H1 (cell line): ENCODE data around the gene FRY. TPM values are rescaled to one million over a fixed set of nuclear protein-coding genes. Genes with fewer than 3 reads are reported as not detected.

ENCODE experiments used
- CTCF ChIA-PET: fragments of 300-600 bp; sonication (Branson Sonifier 250); formaldehyde crosslinking; loops from one replicate; lab custom pipeline; 2021; ENCODE audit not compliant: partially characterized antibody; lab: Charles Lee
- POLR2A ChIA-PET: fragments of 300-600 bp; sonication (Branson Sonifier 250); formaldehyde crosslinking; loops from one replicate; lab custom pipeline; 2021; ENCODE audit warnings: inconsistent platforms; ENCODE audit not compliant: partially characterized antibody; lab: Charles Lee
- DNase-seq, 2 experiments: peaks; one replicate each; pipeline versions ENCODE4 v3.0.0 to v3.0.0-alpha.2; 2010 to 2022; ENCODE audit warnings: low spot score in 2 of 2, low read depth in 1 of 2, mixed read lengths in 1 of 2
- FAIRE-seq: peaks from 2 replicates; lab custom pipeline; 2011; peaks lifted over from hg19 to GRCh38; lab: Jason Lieb, UNC
- H2AFZ ChIP-seq: 2 replicates; pipeline ENCODE4 v1.8.1; 2012; ENCODE audit warnings: low read length, inconsistent platforms
- H2AK5ac ChIP-seq: 2 replicates; pipeline ENCODE4 v1.6.1; 2013; ENCODE audit warnings: low read depth, low read length
- H2BK120ac ChIP-seq: replicated peaks from 2 replicates; pipeline ENCODE3; 2013; ENCODE audit warnings: low read depth, low read length, inconsistent platforms
- H2BK12ac ChIP-seq: 2 replicates; pipeline ENCODE4 v1.6.1; 2013; ENCODE audit warnings: low read depth, low read length
- H2BK15ac ChIP-seq: 2 replicates; pipeline ENCODE4 v1.6.1; 2013; ENCODE audit warnings: low read length
- H2BK20ac ChIP-seq: 2 replicates; pipeline ENCODE4 v1.6.1; 2013; ENCODE audit warnings: low read length
- H2BK5ac ChIP-seq: 2 replicates; pipeline ENCODE4 v1.6.1; 2013; ENCODE audit warnings: low read depth, low read length
- H3K14ac ChIP-seq: 2 replicates; pipeline ENCODE4 v1.6.1; 2013; ENCODE audit warnings: inconsistent platforms; ENCODE audit not compliant: insufficient read length
- H3K18ac ChIP-seq: 2 replicates; pipeline ENCODE4 v1.6.1; 2013; ENCODE audit warnings: low read length; ENCODE audit errors: extremely low read depth
- H3K23ac ChIP-seq: 2 replicates; pipeline ENCODE4 v1.6.1; 2013; ENCODE audit warnings: inconsistent platforms; ENCODE audit not compliant: insufficient read length
- H3K23me2 ChIP-seq: 2 replicates; pipeline ENCODE4 v1.6.1; 2013; ENCODE audit warnings: low read depth, low read length
- H3K27ac ChIP-seq: 2 replicates; pipeline ENCODE4 v1.6.1; 2011; ENCODE audit warnings: low read depth, low read length, inconsistent platforms
- H3K27me3 ChIP-seq, 4 experiments: replicated peaks in 1 of 4; 1 replicate in 1 of 4; 2 replicates in 3 of 4; pipeline versions ENCODE4 v1.6.1 to v1.8.1; 2011 to 2013; ENCODE audit warnings: low read length in 3 of 4, mild to moderate bottlenecking in 3 of 4, inconsistent platforms in 2 of 4, mixed read lengths in 2 of 4, moderate library complexity in 1 of 4; ENCODE audit not compliant: control insufficient read depth in 3 of 4, insufficient read depth in 3 of 4; ENCODE audit errors: extremely low read depth in 1 of 4
- H3K36me3 ChIP-seq, 4 experiments: 2 replicates each; pipeline versions ENCODE4 v1.6.1 to v1.8.1; 2011 to 2013; ENCODE audit warnings: mild to moderate bottlenecking in 4 of 4, low read length in 3 of 4, moderate library complexity in 2 of 4, control low read depth in 1 of 4, inconsistent platforms in 1 of 4; ENCODE audit not compliant: insufficient read depth in 4 of 4, control insufficient read depth in 2 of 4
- H3K4ac ChIP-seq: replicated peaks from 2 replicates; pipeline ENCODE3; 2013; ENCODE audit warnings: low read length, low read depth, mixed read lengths, inconsistent platforms; ENCODE audit not compliant: insufficient read length
- H3K4me1 ChIP-seq, 4 experiments: replicated peaks in 1 of 4; 1 replicate in 1 of 4; 2 replicates in 3 of 4; pipeline versions ENCODE4 v1.6.1 to v1.8.1; 2011 to 2013; ENCODE audit warnings: low read length in 3 of 4, inconsistent platforms in 2 of 4, mixed read lengths in 1 of 4; ENCODE audit not compliant: insufficient read depth in 4 of 4, control insufficient read depth in 3 of 4
- H3K4me2 ChIP-seq, 2 experiments: 2 replicates each; pipeline versions ENCODE4 v1.6.1 to v1.8.1; 2011 to 2013; ENCODE audit warnings: low read depth in 2 of 2, low read length in 2 of 2, control low read depth in 1 of 2, inconsistent platforms in 1 of 2, mild to moderate bottlenecking in 1 of 2; ENCODE audit not compliant: insufficient read depth in 1 of 2
- H3K4me3 ChIP-seq, 4 experiments: fragments of 200-600, 300-600 bp in 1 of 4; sonication (generic), shearing (Covaris generic), sonication (Bioruptor Twin) in 1 of 4; 2 replicates each; pipeline versions ENCODE4 v1.5.1 to v1.8.1; 2011 to 2016; ENCODE audit warnings: low read length in 4 of 4, low read depth in 3 of 4, control low read depth in 2 of 4, inconsistent platforms in 2 of 4, mild to moderate bottlenecking in 2 of 4, mixed read lengths in 1 of 4, moderate library complexity in 1 of 4; ENCODE audit not compliant: insufficient read depth in 2 of 4; ENCODE audit errors: extremely low read depth in 1 of 4
- H3K56ac ChIP-seq: replicated peaks from 2 replicates; pipeline ENCODE3; 2013; ENCODE audit warnings: low read depth, mild to moderate bottlenecking, mixed read lengths, low read length, inconsistent platforms; ENCODE audit not compliant: insufficient read length
- H3K79me1 ChIP-seq: 2 replicates; pipeline ENCODE4 v1.6.1; 2013; ENCODE audit warnings: low read depth, low read length, control low read depth
- H3K79me2 ChIP-seq, 2 experiments: 2 replicates each; pipeline versions ENCODE4 v1.6.1 to v1.8.1; 2012 to 2013; ENCODE audit warnings: low read length in 2 of 2, mild to moderate bottlenecking in 2 of 2, inconsistent platforms in 1 of 2; ENCODE audit not compliant: insufficient read depth in 2 of 2, control insufficient read depth in 1 of 2
- H3K9ac ChIP-seq, 4 experiments: replicated peaks in 1 of 4; 1 replicate in 1 of 4; 2 replicates in 3 of 4; pipeline versions ENCODE4 v1.6.1 to v1.8.1; 2011 to 2013; ENCODE audit warnings: low read depth in 3 of 4, low read length in 3 of 4, control low read depth in 2 of 4, mild to moderate bottlenecking in 2 of 4, moderate library complexity in 2 of 4, inconsistent platforms in 1 of 4; ENCODE audit errors: extremely low read depth in 1 of 4
- H3K9me3 ChIP-seq, 2 experiments: 2 replicates each; pipeline versions ENCODE4 v1.6.1 to v1.8.1; 2012 to 2013; ENCODE audit warnings: mild to moderate bottlenecking in 2 of 2, moderate library complexity in 2 of 2, control low read depth in 1 of 2, inconsistent platforms in 1 of 2, low read depth in 1 of 2, low read length in 1 of 2, mixed read lengths in 1 of 2; ENCODE audit not compliant: insufficient read depth in 2 of 2
- H4K20me1 ChIP-seq, 2 experiments: replicated peaks in 1 of 2; 2 replicates each; pipeline versions ENCODE3 to v1.8.1; 2011 to 2013; ENCODE audit warnings: inconsistent platforms in 2 of 2, low read length in 2 of 2, mild to moderate bottlenecking in 1 of 2; ENCODE audit not compliant: insufficient read depth in 2 of 2, control insufficient read depth in 1 of 2
- H4K5ac ChIP-seq: 2 replicates; pipeline ENCODE4 v1.6.1; 2013; ENCODE audit warnings: low read length, low read depth, mixed read lengths, inconsistent platforms; ENCODE audit not compliant: insufficient read length
- H4K8ac ChIP-seq: 2 replicates; pipeline ENCODE4 v1.8.0; 2013; ENCODE audit warnings: mild to moderate bottlenecking, moderate library complexity, low read length, inconsistent platforms; ENCODE audit not compliant: insufficient read depth; ENCODE audit errors: extremely low read depth
- H4K91ac ChIP-seq: replicated peaks from 2 replicates; pipeline ENCODE3; 2013; ENCODE audit warnings: low read length, mixed read lengths, inconsistent platforms; ENCODE audit not compliant: insufficient read length
- CEBPB ChIP-seq: IDR thresholded peaks from 2 replicates; pipeline ENCODE4 v1.6.1; 2012; ENCODE audit warnings: low read depth, low read length
- WGBS, 2 experiments: shearing (Covaris generic) in 1 of 2; methylation state at CpG; one replicate each; pipeline versions ENCODE4 v1.1.6 to v1.1.7; 2013 to 2015; ENCODE audit warnings: low lambda C conversion rate in 2 of 2, mixed read lengths in 2 of 2, inconsistent platforms in 1 of 2, low coverage in 1 of 2, missing lambda C conversion rate in 1 of 2; ENCODE audit not compliant: insufficient replicate concordance in 2 of 2, insufficient coverage in 1 of 2, insufficient read length in 1 of 2; ENCODE audit errors: extremely low coverage in 1 of 2, missing lambda C conversion rate in 1 of 2; 5-methylcytosine and 5-hydroxymethylcytosine counted together
- polyA plus RNA-seq, 7 experiments: library from polyadenylated mRNA; depleted of rRNA in 3 of 7; stranded (reverse) in 5 of 7; unstranded in 2 of 7; fragments of >200 nt in 5 of 7; fragments of 200-250 nt in 2 of 7; gene quantifications; 1 replicate in 5 of 7; 2 replicates in 1 of 7; 4 replicates in 1 of 7; pipeline versions ENCODE4 v1.2.1 to v1.2.3, GENCODE V29; 2011 to 2013; ENCODE audit warnings: missing spikeins in 2 of 7, mixed read lengths in 2 of 7
- total RNA-seq: library from RNA; stranded (reverse); fragmentation: NEBNext Ultra II Directional; extraction: Animal tissue kit (Norgen Biotek cat#: 25700); gene quantifications from 2 replicates; pipeline ENCODE4 v1.2.1, GENCODE V29; 2021

Gene FRY
- total and polyA plus RNA-seq, 2 of the 8 experiments (the other 6 are each of a cell fraction or from before 2014, with no cell fraction given) = 4.3 to 9.2 TPM

GRCh38 chr13:32150794-32151193 is 119.2 kb downstream of the FRY start:
- Histone ChIP-seq H3K9me3 (no peaks in the 10 kb centered on the region), H3K27me3 (no peaks in the 10 kb centered on the region), H4K91ac (no peak overlapping the region), H3K4me1 (no peaks in the 10 kb centered on the region), H3K36me3 (no peaks in the 10 kb centered on the region), H3K56ac (no peak overlapping the region), H4K8ac (no peak overlapping the region), H3K23ac (no peak overlapping the region), H2BK5ac (no peak overlapping the region), H3K4me3 (no peak overlapping the region), H3K14ac (no peak overlapping the region), H2AK5ac (no peak overlapping the region), H2AFZ (no peak overlapping the region), H3K79me1 (no peaks in the 10 kb centered on the region), H3K23me2 (no peaks in the 10 kb centered on the region), H2BK15ac (no peak overlapping the region), H3K18ac (no peak overlapping the region), H3K9ac (no peak overlapping the region), H3K4me2 (no peak overlapping the region), H2BK20ac (no peak overlapping the region), H2BK12ac (no peak overlapping the region), H4K20me1 (no peaks in the 10 kb centered on the region), H3K4ac (no peak overlapping the region), H3K79me2 (no peaks in the 10 kb centered on the region), H3K27ac (no peak overlapping the region), H2BK120ac (no peak overlapping the region), H4K5ac (no peak overlapping the region)
- 0% methylated on average over 1 of the region's 1 CpG; no CpG with 5 or more reads in 1 of the 2 experiments for WGBS, 2 experiments
- DNase-seq = no peak
- no peak for TF ChIP-seq CEBPB
- ChIA-PET CTCF (interaction anchor here (1.1 to 2.1 kb wide), 2 partner anchors 9 to 14 kb away, joined by 3 to 12 read pairs; no protein-coding TSS in a partner anchor), POLR2A (no interaction called here)
- no peak for FAIRE-seq
